ENCODE measurements around the gene MS4A14. TPM values are rescaled to one million over a fixed set of nuclear protein-coding genes. Genes with fewer than 3 reads are reported as not detected.

Gene MS4A14
- total RNA-seq, 1 donor from 2014 or later, result not detected

GRCh38 chr11:60420015-60420414 is 23.8 kb downstream of the MS4A14 start:
- Mint-ChIP-seq H3K4me1 (no peaks in the 10 kb centered on the region), H3K36me3 (ENCODE audit: low read depth) (no peaks in the 10 kb centered on the region), H3K4me3 (no peak overlapping the region), H3K27me3 (ENCODE audit: low read depth) (no peaks in the 10 kb centered on the region), H3K9me3 (peaks cover 6% of the 10 kb centered on the region), H3K27ac (ENCODE audit: unreplicated experiment) (no peak overlapping the region)
- no peak for DNase-seq (ENCODE audit: low read depth, low spot score)
- TF ChIP-seq CTCF (conservative IDR thresholded peaks at IDR 0.05), result no peak

- TF ChIP-seq CTCF (conservative IDR thresholded peaks at IDR 0.05), result no peak
- Mint-ChIP-seq H3K36me3 (ENCODE audit: low read depth) (no peaks in the 10 kb centered on the region), H3K9me3 (peaks cover 2% of the 10 kb centered on the region), H3K27me3 (ENCODE audit: low read depth) (no peaks in the 10 kb centered on the region), H3K4me3 (no peak overlapping the region), H3K27ac (ENCODE audit: unreplicated experiment) (no peak overlapping the region), H3K4me1 (no peaks in the 10 kb centered on the region)
- no peak for DNase-seq (ENCODE audit: low read depth, low spot score)
Observed at GRCh38 chr11:60422609-60423008, 26.4 kb downstream of the MS4A14 start.

- H3K36me3 Mint-ChIP-seq (ENCODE audit: low read depth), result no peaks in the 10 kb centered on the region
- no peak for DNase-seq (ENCODE audit: low read depth, low spot score)
- no peaks in the 10 kb centered on the region for H3K9me3 Mint-ChIP-seq
- no peak overlapping the region for H3K4me3 Mint-ChIP-seq
- no peaks in the 10 kb centered on the region for H3K4me1 Mint-ChIP-seq
- TF ChIP-seq CTCF (conservative IDR thresholded peaks at IDR 0.05), result no peak
- H3K27me3 Mint-ChIP-seq (ENCODE audit: low read depth), result no peaks in the 10 kb centered on the region
- no peak overlapping the region for H3K27ac Mint-ChIP-seq (ENCODE audit: unreplicated experiment)
Observed at GRCh38 chr11:60428517-60428916, 32.3 kb downstream of the MS4A14 start.

DNA sequence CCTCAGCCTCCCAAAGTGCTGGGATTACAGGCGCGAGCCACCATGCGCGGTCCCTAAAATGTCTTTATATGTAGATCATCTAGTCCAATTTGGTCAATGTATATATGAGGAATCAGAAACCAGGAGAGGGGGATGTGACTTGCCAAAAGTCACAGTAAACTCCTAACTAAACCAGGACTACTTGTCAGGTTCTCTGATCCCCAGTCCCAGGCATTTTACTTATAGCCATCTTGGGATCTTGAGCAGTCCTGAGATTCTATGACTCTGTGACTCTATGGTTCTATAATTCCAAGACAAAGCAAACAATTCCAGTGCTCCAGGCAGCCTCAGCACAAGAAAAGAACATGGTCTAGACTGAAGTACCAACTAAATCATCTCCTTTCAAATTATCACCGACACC is 33.0 kb downstream of the MS4A14 start, which contains the start of gene MS4A5:
Gene MS4A5 (plus strand): TSS at position 301 of the 400 bp plus-strand sequence. CDS start 103 bp downstream, outside the sequence.
- Mint-ChIP-seq H3K27me3 (ENCODE audit: low read depth) (no peaks in the 10 kb centered on the region), H3K9me3 (no peaks in the 10 kb centered on the region), H3K36me3 (ENCODE audit: low read depth) (no peaks in the 10 kb centered on the region), H3K4me1 (no peaks in the 10 kb centered on the region), H3K27ac (ENCODE audit: unreplicated experiment) (no peak within 1 kb of the TSS), H3K4me3 (no peak within 1 kb of the TSS)
- no peak for DNase-seq (ENCODE audit: low read depth, low spot score)
- TF ChIP-seq CTCF (conservative IDR thresholded peaks at IDR 0.05), result no peak

DNA sequence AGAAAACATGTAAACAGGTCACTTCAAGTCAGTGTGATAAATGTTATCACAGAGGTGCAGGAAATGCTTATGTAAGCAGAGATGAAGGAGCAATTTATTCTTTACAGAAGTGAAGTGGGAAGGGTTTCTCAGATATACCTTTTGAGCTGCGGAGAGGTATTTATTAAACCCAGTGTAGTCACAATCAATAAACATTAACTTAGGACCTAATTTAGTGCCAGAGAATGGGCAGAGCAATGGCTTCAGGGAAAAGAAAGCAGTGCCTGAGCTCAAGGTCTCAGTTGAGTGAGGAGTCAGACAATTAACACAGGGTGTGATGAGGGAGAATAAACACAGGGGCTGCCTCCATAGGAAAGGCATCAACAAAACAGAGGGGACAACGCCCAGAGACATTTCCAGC is 35.0 kb downstream of the MS4A14 start:
- H3K9me3 Mint-ChIP-seq, result no peaks in the 10 kb centered on the region
- TF ChIP-seq CTCF (conservative IDR thresholded peaks at IDR 0.05), result no peak
- no peak overlapping the region for H3K27ac Mint-ChIP-seq (ENCODE audit: unreplicated experiment)
- no peaks in the 10 kb centered on the region for H3K27me3 Mint-ChIP-seq (ENCODE audit: low read depth)
- no peak overlapping the region for H3K4me3 Mint-ChIP-seq
- no peaks in the 10 kb centered on the region for H3K4me1 Mint-ChIP-seq
- DNase-seq (ENCODE audit: low read depth, low spot score), result no peak
- H3K36me3 Mint-ChIP-seq (ENCODE audit: low read depth), result no peaks in the 10 kb centered on the region

- Mint-ChIP-seq H3K27me3 (ENCODE audit: low read depth) (no peaks in the 10 kb centered on the region), H3K4me1 (no peaks in the 10 kb centered on the region), H3K27ac (ENCODE audit: unreplicated experiment) (no peak overlapping the region), H3K9me3 (no peaks in the 10 kb centered on the region), H3K36me3 (ENCODE audit: low read depth) (no peaks in the 10 kb centered on the region), H3K4me3 (no peak overlapping the region)
- no peak for DNase-seq (ENCODE audit: low read depth, low spot score)
- no peak for TF ChIP-seq CTCF (conservative IDR thresholded peaks at IDR 0.05)
Observed at GRCh38 chr11:60433401-60433800, 37.1 kb downstream of the MS4A14 start.

Data from neural crest cell (in vitro differentiated cells).